SK-N-SH (cell line): ENCODE data around the gene PARD3. TPM values are rescaled to one million over a fixed set of nuclear protein-coding genes. Genes with fewer than 3 reads are reported as not detected.

Source experiments
- CTCF ChIA-PET: fragments of 300-600, 350-600 bp; formaldehyde crosslinking; extraction: SDS; loops from one replicate; lab custom pipeline; 2021; lab: Yijun Ruan, JAX
- POLR2A ChIA-PET: fragments of 350-600 bp; sonication (Branson Sonifier 250); formaldehyde crosslinking; extraction: SDS; loops from one replicate; lab custom pipeline; 2020; ENCODE audit warnings: antibody characterized with exemption, inconsistent platforms; lab: Yijun Ruan, JAX
- DNase-seq: peaks from one replicate; pipeline ENCODE4 v3.0.0; 2012
- H2AFZ ChIP-seq: fragments of 200-600 bp; sonication (generic); 2 replicates; pipeline ENCODE4 v1.8.1; 2016; ENCODE audit warnings: antibody characterized with exemption, mild to moderate bottlenecking, low read depth
- H3F3A ChIP-seq: fragments of 200-600 bp; sonication (generic); replicated peaks from 2 replicates; pipeline ENCODE3; 2016; ENCODE audit warnings: antibody characterized with exemption, mild to moderate bottlenecking; ENCODE audit not compliant: insufficient read depth
- H3K27ac ChIP-seq, 2 experiments: fragments of 200-500 bp in 1 of 2; fragments of 200-600 bp in 1 of 2; sonication (Bioruptor generic) in 1 of 2; sonication (generic), shearing (Covaris generic) in 1 of 2; 2 replicates each; pipeline versions ENCODE4 v1.5.1 to v1.6.1; 2014 to 2016; ENCODE audit warnings: low read depth in 2 of 2, inconsistent platforms in 1 of 2, low read length in 1 of 2, mild to moderate bottlenecking in 1 of 2, mixed read lengths in 1 of 2
- H3K27me3 ChIP-seq: fragments of 200-600 bp; sonication (generic), shearing (Covaris generic); 2 replicates; pipeline ENCODE4 v1.6.1; 2016; ENCODE audit warnings: mixed run types; ENCODE audit not compliant: insufficient read depth
- H3K36me3 ChIP-seq, 2 experiments: fragments of 200-500 bp in 1 of 2; fragments of 200-600 bp in 1 of 2; sonication (Bioruptor generic) in 1 of 2; sonication (generic) in 1 of 2; replicated peaks in 1 of 2; 2 replicates each; pipeline versions ENCODE3 to v1.5.1; 2014 to 2016; ENCODE audit warnings: low read length in 1 of 2, mild to moderate bottlenecking in 1 of 2; ENCODE audit not compliant: insufficient read depth in 2 of 2, control insufficient read depth in 1 of 2
- H3K4me1 ChIP-seq, 2 experiments: fragments of 200-500 bp in 1 of 2; fragments of 200-600 bp in 1 of 2; sonication (Bioruptor generic) in 1 of 2; sonication (generic), shearing (Covaris generic) in 1 of 2; 2 replicates each; pipeline versions ENCODE4 v1.5.1 to v1.6.1; 2014 to 2016; ENCODE audit warnings: low read depth in 1 of 2, low read length in 1 of 2, mixed run types in 1 of 2; ENCODE audit not compliant: insufficient read depth in 2 of 2, control insufficient read depth in 1 of 2
- H3K4me2 ChIP-seq: fragments of 200-600 bp; sonication (generic), shearing (Covaris generic); 2 replicates; pipeline ENCODE4 v1.6.1; 2017; ENCODE audit warnings: mixed run types
- H3K4me3 ChIP-seq, 2 experiments: fragments of 200-500 bp in 1 of 2; fragments of 200-600 bp in 1 of 2; sonication (Bioruptor generic) in 1 of 2; sonication (generic), shearing (Covaris generic) in 1 of 2; 2 replicates each; pipeline versions ENCODE4 v1.5.1 to v1.8.1; 2014 to 2016; ENCODE audit warnings: low read depth in 2 of 2, inconsistent platforms in 1 of 2, low read length in 1 of 2, mild to moderate bottlenecking in 1 of 2, mixed read lengths in 1 of 2, moderate library complexity in 1 of 2
- H3K79me2 ChIP-seq: fragments of 200-600 bp; sonication (generic); 2 replicates; pipeline ENCODE4 v1.8.1; 2017; ENCODE audit warnings: mild to moderate bottlenecking; ENCODE audit not compliant: insufficient read depth
- H3K9ac ChIP-seq: fragments of 200-600 bp; sonication (generic); 2 replicates; pipeline ENCODE4 v1.6.1; 2017; ENCODE audit warnings: mixed run types
- H3K9me2 ChIP-seq: fragments of 200-600 bp; sonication (generic); 2 replicates; pipeline ENCODE4 v1.6.1; 2017; ENCODE audit warnings: mixed run types
- H3K9me3 ChIP-seq: fragments of 200-600 bp; sonication (generic); 2 replicates; pipeline ENCODE4 v1.6.1; 2017; ENCODE audit warnings: mixed run types, mild to moderate bottlenecking, moderate library complexity
- H4K20me1 ChIP-seq: fragments of 200-600 bp; sonication (generic); 2 replicates; pipeline ENCODE4 v1.6.1; 2017; ENCODE audit warnings: mild to moderate bottlenecking, mixed run types; ENCODE audit not compliant: insufficient read depth
- CHD2 ChIP-seq: fragments of 150-350 bp; IDR thresholded peaks from 2 replicates; pipeline ENCODE4 v1.6.1; 2018; ENCODE audit warnings: low read length; ENCODE audit not compliant: partially characterized antibody
- ELF1 ChIP-seq: IDR thresholded peaks from 2 replicates; pipeline ENCODE4 v1.4.0; 2012
- EZH2phosphoT487 ChIP-seq: fragments of 200-600 bp; sonication (generic); IDR thresholded peaks from 2 replicates; pipeline ENCODE4 v1.6.1; 2017; ENCODE audit warnings: low read depth, mixed run types, mild to moderate bottlenecking, antibody characterized with exemption, moderate library complexity, borderline replicate concordance
- FOXJ3 ChIP-seq: sonication (generic); formaldehyde crosslinking; IDR thresholded peaks from 2 replicates; pipeline ENCODE4 v1.5.1; 2020; ENCODE audit warnings: mild to moderate bottlenecking, missing genetic modification reagents
- FOXM1 ChIP-seq: IDR thresholded peaks from 2 replicates; pipeline ENCODE4 v1.4.0; 2012; ENCODE audit warnings: low read depth, mild to moderate bottlenecking
- GATA2 ChIP-seq: sonication (generic); formaldehyde crosslinking; IDR thresholded peaks from 2 replicates; pipeline ENCODE4 v1.5.0; 2020; ENCODE audit warnings: mild to moderate bottlenecking, missing genetic modification reagents
- MEF2A ChIP-seq: IDR thresholded peaks from 2 replicates; pipeline ENCODE4 v1.4.0; 2012; ENCODE audit warnings: low read depth, borderline replicate concordance
- NRF1 ChIP-seq: IDR thresholded peaks from 2 replicates; pipeline ENCODE4 v1.6.1; 2012; ENCODE audit warnings: low read depth, mild to moderate bottlenecking, low read length
- POLR2AphosphoS5 ChIP-seq: IDR thresholded peaks from 2 replicates; pipeline ENCODE4 v1.6.1; 2012; ENCODE audit warnings: low read depth, low read length
- RCOR1 ChIP-seq: fragments of 150-350 bp; IDR thresholded peaks from 2 replicates; pipeline ENCODE4 v1.6.1; 2017; ENCODE audit warnings: antibody characterized with exemption, low read length
- RFX5 ChIP-seq: IDR thresholded peaks from 2 replicates; pipeline ENCODE4 v1.6.1; 2012; ENCODE audit warnings: mild to moderate bottlenecking, improper control_type of control experiment, low read length
- RXRA ChIP-seq: IDR thresholded peaks from 2 replicates; pipeline ENCODE4 v1.4.0; 2012; ENCODE audit warnings: low read depth, mild to moderate bottlenecking, borderline replicate concordance
- TEAD4 ChIP-seq: IDR thresholded peaks from 2 replicates; pipeline ENCODE4 v1.4.0; 2012; ENCODE audit warnings: mild to moderate bottlenecking, borderline replicate concordance; ENCODE audit not compliant: insufficient read depth
- WGBS: methylation state at CpG from one replicate; pipeline ENCODE4 v1.1.6; 2017; ENCODE audit warnings: low lambda C conversion rate; 5-methylcytosine and 5-hydroxymethylcytosine counted together
- polyA plus RNA-seq, 3 experiments: library from polyadenylated mRNA; depleted of rRNA; stranded (reverse); fragments of >200 nt; gene quantifications; 2 replicates each; pipeline ENCODE4 v1.2.3, GENCODE V29; 2012
- TF ChIP-seq, protein P1 (sequence below): IDR thresholded peaks from 2 replicates; pipeline ENCODE4 v1.4.0; 2012; ENCODE audit warnings: low read depth, borderline replicate concordance
- TF ChIP-seq, protein P2 (sequence below): fragments of 200-600 bp; sonication (generic); IDR thresholded peaks from 2 replicates; pipeline ENCODE4 v1.6.1; 2017; ENCODE audit warnings: antibody characterized with exemption, mild to moderate bottlenecking, moderate library complexity
- TF ChIP-seq, protein P3 (sequence below): IDR thresholded peaks from 2 replicates; pipeline ENCODE4 v1.4.0; 2012; ENCODE audit warnings: low read depth
- TF ChIP-seq, protein P4 (sequence below): fragments of 150-350 bp; IDR thresholded peaks from 2 replicates; pipeline ENCODE4 v1.6.1; 2016; ENCODE audit warnings: mild to moderate bottlenecking, low read depth, low read length

Gene PARD3
- polyA plus RNA-seq, 1 of the 3 experiments (the other 2 are of a cell fraction), result 29.4 TPM

DNA sequence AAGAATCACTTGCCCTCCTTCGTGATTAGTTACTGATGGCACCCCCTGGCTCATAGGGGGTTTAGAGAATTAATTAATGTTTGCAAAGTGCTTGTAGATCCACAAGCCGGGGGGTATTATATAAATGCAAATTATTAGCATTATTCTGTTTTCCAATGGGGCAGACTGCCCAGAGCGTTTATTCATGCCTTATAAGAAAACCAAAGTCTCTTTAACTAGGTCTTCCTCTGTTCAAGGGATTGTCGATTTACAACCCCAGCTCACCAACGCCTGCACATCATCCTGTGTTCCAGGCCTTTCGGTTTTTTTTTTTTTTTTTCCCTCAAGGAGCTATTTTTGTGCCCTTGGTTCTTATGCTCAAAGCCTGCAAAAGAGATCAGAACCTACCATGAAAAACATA, 630.7 kb downstream of the PARD3 start:
- ChIA-PET CTCF (interaction anchor here (1.0 kb wide), 1 partner anchor 454 kb away, joined by 3 read pairs; no protein-coding TSS in a partner anchor), POLR2A (no interaction called here)
- 94% methylated on average over 6 of the region's 6 CpGs for WGBS
- H3K9me2 ChIP-seq, result no peaks in the 10 kb centered on the region
- no peak overlapping the region for H3K4me2 ChIP-seq
- H3K4me3 ChIP-seq, result no peak overlapping the region
- no peaks in the 10 kb centered on the region for H4K20me1 ChIP-seq
- peaks cover 29 to 34% of the 10 kb centered on the region in 2 experiments for H3K4me1 ChIP-seq
- DNase-seq, result no peak
- TF ChIP-seq RCOR1, result no peak
- no peaks in the 10 kb centered on the region for H3K9me3 ChIP-seq
- H3K27me3 ChIP-seq, result no peaks in the 10 kb centered on the region
- no peaks in the 10 kb centered on the region for H3K36me3 ChIP-seq
- no peak overlapping the region for H2AFZ ChIP-seq
- peaks cover 15% of the 10 kb centered on the region for H3F3A ChIP-seq
- H3K9ac ChIP-seq, result no peak overlapping the region
- H3K79me2 ChIP-seq, result no peaks in the 10 kb centered on the region
- H3K27ac ChIP-seq, result 0 out of 4 replicates have a peak overlapping the region, but pooled peaks of 1 of the 2 experiments have one; percentile 12

DNA sequence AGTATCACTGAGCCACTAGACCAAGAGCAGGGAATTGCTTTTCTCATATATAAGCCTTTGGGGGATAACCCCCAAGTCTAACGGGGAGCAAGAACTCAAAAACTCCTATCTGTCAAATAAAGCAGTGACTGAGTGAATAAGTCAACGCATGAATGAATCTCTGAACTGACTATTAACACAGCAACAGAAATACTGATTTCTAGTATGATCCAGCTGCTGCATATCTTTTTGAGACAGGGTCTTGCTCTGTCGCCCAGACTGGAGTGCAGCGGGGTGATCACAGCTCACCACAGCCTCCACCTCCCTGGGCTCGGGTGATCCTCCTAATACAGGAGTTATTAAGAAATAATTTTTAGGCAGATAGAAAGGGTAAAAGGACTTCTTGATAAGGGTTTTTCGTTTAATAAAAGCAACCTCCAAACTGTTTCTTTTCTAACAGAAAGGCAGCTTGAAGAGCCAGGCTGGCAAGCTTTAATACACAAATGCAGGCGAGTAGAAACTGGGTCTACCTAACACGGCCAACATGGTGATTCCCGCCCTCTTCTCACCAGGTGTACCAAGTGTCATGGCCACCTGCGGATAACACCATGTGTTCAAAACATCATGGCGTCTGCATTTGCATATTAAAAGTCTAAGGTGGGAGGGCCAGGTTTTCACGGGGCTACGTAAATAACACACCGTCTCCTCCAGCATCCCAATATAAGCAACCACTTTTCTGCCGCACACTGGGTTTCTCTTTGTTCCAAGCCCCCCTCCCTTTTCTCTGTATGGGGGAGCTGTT, 631.9 kb downstream of the PARD3 start:
- H3K27me3 ChIP-seq, result no peaks in the 10 kb centered on the region
- DNase-seq, result no peak
- 97% methylated on average over 15 of the region's 15 CpGs for WGBS
- no peak overlapping the region for H2AFZ ChIP-seq
- POLR2A ChIA-PET, result no interaction called here
- H3K4me3 ChIP-seq, result no peak overlapping the region
- no peaks in the 10 kb centered on the region for H3K9me2 ChIP-seq
- TF ChIP-seq, protein P1, sequence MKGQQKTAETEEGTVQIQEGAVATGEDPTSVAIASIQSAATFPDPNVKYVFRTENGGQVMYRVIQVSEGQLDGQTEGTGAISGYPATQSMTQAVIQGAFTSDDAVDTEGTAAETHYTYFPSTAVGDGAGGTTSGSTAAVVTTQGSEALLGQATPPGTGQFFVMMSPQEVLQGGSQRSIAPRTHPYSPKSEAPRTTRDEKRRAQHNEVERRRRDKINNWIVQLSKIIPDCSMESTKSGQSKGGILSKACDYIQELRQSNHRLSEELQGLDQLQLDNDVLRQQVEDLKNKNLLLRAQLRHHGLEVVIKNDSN, result no peak
- TF ChIP-seq ELF1 (no peak), MEF2A (no peak), GATA2 (CRISPR knock-in tag) (no peak), RXRA (no peak), NRF1 (no peak), POLR2AphosphoS5 (no peak), CHD2 (no peak), TEAD4 (no peak), EZH2phosphoT487 (no peak), FOXJ3 (CRISPR knock-in tag) (no peak), RFX5 (no peak), FOXM1 (no peak)
- TF ChIP-seq, protein P2, sequence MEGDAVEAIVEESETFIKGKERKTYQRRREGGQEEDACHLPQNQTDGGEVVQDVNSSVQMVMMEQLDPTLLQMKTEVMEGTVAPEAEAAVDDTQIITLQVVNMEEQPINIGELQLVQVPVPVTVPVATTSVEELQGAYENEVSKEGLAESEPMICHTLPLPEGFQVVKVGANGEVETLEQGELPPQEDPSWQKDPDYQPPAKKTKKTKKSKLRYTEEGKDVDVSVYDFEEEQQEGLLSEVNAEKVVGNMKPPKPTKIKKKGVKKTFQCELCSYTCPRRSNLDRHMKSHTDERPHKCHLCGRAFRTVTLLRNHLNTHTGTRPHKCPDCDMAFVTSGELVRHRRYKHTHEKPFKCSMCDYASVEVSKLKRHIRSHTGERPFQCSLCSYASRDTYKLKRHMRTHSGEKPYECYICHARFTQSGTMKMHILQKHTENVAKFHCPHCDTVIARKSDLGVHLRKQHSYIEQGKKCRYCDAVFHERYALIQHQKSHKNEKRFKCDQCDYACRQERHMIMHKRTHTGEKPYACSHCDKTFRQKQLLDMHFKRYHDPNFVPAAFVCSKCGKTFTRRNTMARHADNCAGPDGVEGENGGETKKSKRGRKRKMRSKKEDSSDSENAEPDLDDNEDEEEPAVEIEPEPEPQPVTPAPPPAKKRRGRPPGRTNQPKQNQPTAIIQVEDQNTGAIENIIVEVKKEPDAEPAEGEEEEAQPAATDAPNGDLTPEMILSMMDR, result no peak
- TF ChIP-seq, protein P3, sequence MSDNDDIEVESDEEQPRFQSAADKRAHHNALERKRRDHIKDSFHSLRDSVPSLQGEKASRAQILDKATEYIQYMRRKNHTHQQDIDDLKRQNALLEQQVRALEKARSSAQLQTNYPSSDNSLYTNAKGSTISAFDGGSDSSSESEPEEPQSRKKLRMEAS, result no peak
- TF ChIP-seq, protein P4, sequence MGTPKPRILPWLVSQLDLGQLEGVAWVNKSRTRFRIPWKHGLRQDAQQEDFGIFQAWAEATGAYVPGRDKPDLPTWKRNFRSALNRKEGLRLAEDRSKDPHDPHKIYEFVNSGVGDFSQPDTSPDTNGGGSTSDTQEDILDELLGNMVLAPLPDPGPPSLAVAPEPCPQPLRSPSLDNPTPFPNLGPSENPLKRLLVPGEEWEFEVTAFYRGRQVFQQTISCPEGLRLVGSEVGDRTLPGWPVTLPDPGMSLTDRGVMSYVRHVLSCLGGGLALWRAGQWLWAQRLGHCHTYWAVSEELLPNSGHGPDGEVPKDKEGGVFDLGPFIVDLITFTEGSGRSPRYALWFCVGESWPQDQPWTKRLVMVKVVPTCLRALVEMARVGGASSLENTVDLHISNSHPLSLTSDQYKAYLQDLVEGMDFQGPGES, result no peak
- peaks cover 15% of the 10 kb centered on the region for H3F3A ChIP-seq
- H4K20me1 ChIP-seq, result no peaks in the 10 kb centered on the region
- H3K27ac ChIP-seq, result no peak overlapping the region
- no peaks in the 10 kb centered on the region for H3K9me3 ChIP-seq
- H3K4me1 ChIP-seq, result peaks cover 35 to 41% of the 10 kb centered on the region in 2 experiments
- no peak overlapping the region for H3K9ac ChIP-seq
- CTCF ChIA-PET, result interaction anchor here (0.6 to 1.6 kb wide), 3 partner anchors 314 to 455 kb away, joined by 3 to 5 read pairs (median 3); no protein-coding TSS in a partner anchor
- no peaks in the 10 kb centered on the region for H3K79me2 ChIP-seq
- no peak overlapping the region for H3K4me2 ChIP-seq
- H3K36me3 ChIP-seq, result no peaks in the 10 kb centered on the region
